ENCODE data around the gene PTPRT.

Gene PTPRT

GRCh38 chr20:42336576-42336975 is 853.1 kb downstream of the PTPRT start:
- H3K27ac ChIP-seq (ENCODE audit: low read length, poor library complexity, severe bottlenecking), result no peak overlapping the region
- no peaks in the 10 kb centered on the region for H3K4me1 ChIP-seq (ENCODE audit: control insufficient read depth, insufficient read depth, low read depth, low read length)
- no peak overlapping the region for H3K9ac ChIP-seq (ENCODE audit: low read length)
- H2BK5ac ChIP-seq (ENCODE audit: low read depth, low read length, poor library complexity, severe bottlenecking), result no peak overlapping the region
- H3K14ac ChIP-seq (ENCODE audit: low read length in 2 of 2), result no peak overlapping the region
- H3K79me1 ChIP-seq (replicated peaks; ENCODE audit: low read length, poor library complexity, severe bottlenecking), result no peaks in the 10 kb centered on the region
- H3K4ac ChIP-seq (ENCODE audit: low read depth in 1 of 2, low read length in 2 of 2), result no peak overlapping the region
- no peak overlapping the region for H2BK12ac ChIP-seq (ENCODE audit: low read length in 2 of 2)
- H2AK5ac ChIP-seq (ENCODE audit: low read length, severe bottlenecking), result no peak overlapping the region
- H3K36me3 ChIP-seq (ENCODE audit: control insufficient read depth in 1 of 2, insufficient read depth in 2 of 2, low read depth in 1 of 2, low read length in 2 of 2), result no peaks in the 10 kb centered on the region
- H3K23ac ChIP-seq (ENCODE audit: low read length in 2 of 2), result no peak overlapping the region
- H3K18ac ChIP-seq (ENCODE audit: low read depth in 1 of 2, low read length in 2 of 2), result no peak overlapping the region
- no peak overlapping the region for H3K4me2 ChIP-seq (ENCODE audit: low read length, poor library complexity, severe bottlenecking)
- H3K9me3 ChIP-seq (ENCODE audit: control insufficient read depth, low read length), result no peaks in the 10 kb centered on the region
- no peak overlapping the region for H2BK15ac ChIP-seq (ENCODE audit: low read depth, poor library complexity, severe bottlenecking)
- H4K91ac ChIP-seq (ENCODE audit: low read length), result no peak overlapping the region
- H3K27me3 ChIP-seq (ENCODE audit: control insufficient read depth in 1 of 2, insufficient read depth in 1 of 2, low read length in 2 of 2), result no peaks in the 10 kb centered on the region
- WGBS, result no CpG with 5 or more reads among the region's 1 CpG
- H2BK120ac ChIP-seq (ENCODE audit: low read depth, low read length), result no peak overlapping the region
- H3K4me3 ChIP-seq (ENCODE audit: insufficient read depth in 1 of 2, low read depth in 1 of 2, low read length in 2 of 2), result no peak overlapping the region
- H2AFZ ChIP-seq (ENCODE audit: low read depth, low read length), result no peak overlapping the region
- DNase-seq, result no peak
- no peak overlapping the region for H4K8ac ChIP-seq (ENCODE audit: low read length)

DNA sequence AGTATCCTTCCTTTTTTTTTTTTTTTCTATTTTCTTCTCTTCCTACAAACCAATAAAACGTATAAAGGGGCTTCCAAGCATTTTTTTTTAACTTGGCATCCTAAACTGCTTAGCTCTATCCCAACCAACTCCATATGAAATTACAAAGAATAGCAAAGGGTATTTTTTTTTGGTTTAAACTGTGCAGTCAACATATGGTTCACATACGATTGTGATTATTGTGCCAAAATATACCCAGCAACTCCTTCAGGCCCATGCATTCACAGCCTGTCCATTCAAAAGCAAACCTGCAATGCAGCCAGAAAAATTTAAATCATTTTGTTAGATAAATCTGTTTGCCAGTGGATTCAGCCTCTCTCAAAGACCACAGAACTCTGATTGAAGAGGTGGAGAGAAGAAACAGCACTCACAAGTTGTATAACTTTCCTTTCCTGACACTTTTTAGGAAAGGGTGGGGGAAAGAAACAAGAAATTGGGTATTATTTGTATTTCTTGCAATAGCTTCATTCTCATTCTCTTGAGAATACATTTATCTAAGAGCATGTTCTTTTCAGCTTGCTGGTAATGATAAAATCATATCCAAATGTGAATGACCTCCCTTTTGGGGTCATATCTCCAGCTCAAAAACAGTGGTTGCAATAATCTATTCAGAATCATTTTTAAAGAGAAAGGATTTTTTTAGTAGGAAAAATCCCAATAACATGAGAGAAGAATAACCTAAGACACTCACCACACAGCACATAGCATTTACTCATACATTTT is 870.3 kb downstream of the PTPRT start:
- H2AK5ac ChIP-seq (ENCODE audit: low read length, severe bottlenecking), result no peak overlapping the region
- H2BK5ac ChIP-seq (ENCODE audit: low read depth, low read length, poor library complexity, severe bottlenecking), result no peak overlapping the region
- H3K79me1 ChIP-seq (replicated peaks; ENCODE audit: low read length, poor library complexity, severe bottlenecking), result no peaks in the 10 kb centered on the region
- no peak overlapping the region for H2BK12ac ChIP-seq (ENCODE audit: low read length in 2 of 2)
- H3K4me3 ChIP-seq (ENCODE audit: insufficient read depth in 1 of 2, low read depth in 1 of 2, low read length in 2 of 2), result no peak overlapping the region
- no peaks in the 10 kb centered on the region for H3K9me3 ChIP-seq (ENCODE audit: control insufficient read depth, low read length)
- H3K27ac ChIP-seq (ENCODE audit: low read length, poor library complexity, severe bottlenecking), result no peak overlapping the region
- H2AFZ ChIP-seq (ENCODE audit: low read depth, low read length), result no peak overlapping the region
- H3K18ac ChIP-seq (ENCODE audit: low read depth in 1 of 2, low read length in 2 of 2), result no peak overlapping the region
- WGBS, result 13% methylated on average over 1 of the region's 2 CpGs
- H3K23ac ChIP-seq (ENCODE audit: low read length in 2 of 2), result no peak overlapping the region
- no peak overlapping the region for H3K14ac ChIP-seq (ENCODE audit: low read length in 2 of 2)
- H3K4ac ChIP-seq (ENCODE audit: low read depth in 1 of 2, low read length in 2 of 2), result no peak overlapping the region
- no peak overlapping the region for H3K9ac ChIP-seq (ENCODE audit: low read length)
- H3K27me3 ChIP-seq (ENCODE audit: control insufficient read depth in 1 of 2, insufficient read depth in 1 of 2, low read length in 2 of 2), result no peaks in the 10 kb centered on the region
- no peak overlapping the region for H2BK120ac ChIP-seq (ENCODE audit: low read depth, low read length)
- H3K4me1 ChIP-seq (ENCODE audit: control insufficient read depth, insufficient read depth, low read depth, low read length), result no peaks in the 10 kb centered on the region
- H3K36me3 ChIP-seq (ENCODE audit: control insufficient read depth in 1 of 2, insufficient read depth in 2 of 2, low read depth in 1 of 2, low read length in 2 of 2), result no peaks in the 10 kb centered on the region
- H2BK15ac ChIP-seq (ENCODE audit: low read depth, poor library complexity, severe bottlenecking), result no peak overlapping the region
- no peak overlapping the region for H4K91ac ChIP-seq (ENCODE audit: low read length)
- no peak for DNase-seq
- no peak overlapping the region for H4K8ac ChIP-seq (ENCODE audit: low read length)
- H3K4me2 ChIP-seq (ENCODE audit: low read length, poor library complexity, severe bottlenecking), result no peak overlapping the region

- Histone ChIP-seq H3K4me1 (ENCODE audit: control insufficient read depth, insufficient read depth, low read depth, low read length) (no peaks in the 10 kb centered on the region), H4K8ac (ENCODE audit: low read length) (no peak overlapping the region), H3K23ac (ENCODE audit: low read length in 2 of 2) (no peak overlapping the region), H3K79me1 (replicated peaks; ENCODE audit: low read length, poor library complexity, severe bottlenecking) (no peaks in the 10 kb centered on the region), H3K27me3 (ENCODE audit: control insufficient read depth in 1 of 2, insufficient read depth in 1 of 2, low read length in 2 of 2) (no peaks in the 10 kb centered on the region), H2BK12ac (ENCODE audit: low read length in 2 of 2) (no peak overlapping the region), H2BK15ac (ENCODE audit: low read depth, poor library complexity, severe bottlenecking) (no peak overlapping the region), H3K36me3 (ENCODE audit: control insufficient read depth in 1 of 2, insufficient read depth in 2 of 2, low read depth in 1 of 2, low read length in 2 of 2) (no peaks in the 10 kb centered on the region), H3K14ac (ENCODE audit: low read length in 2 of 2) (no peak overlapping the region), H2AFZ (ENCODE audit: low read depth, low read length) (no peak overlapping the region), H3K9ac (ENCODE audit: low read length) (no peak overlapping the region), H3K9me3 (ENCODE audit: control insufficient read depth, low read length) (no peaks in the 10 kb centered on the region), H3K18ac (ENCODE audit: low read depth in 1 of 2, low read length in 2 of 2) (no peak overlapping the region), H3K4me3 (ENCODE audit: insufficient read depth in 1 of 2, low read depth in 1 of 2, low read length in 2 of 2) (no peak overlapping the region), H2BK120ac (ENCODE audit: low read depth, low read length) (no peak overlapping the region), H2BK5ac (ENCODE audit: low read depth, low read length, poor library complexity, severe bottlenecking) (no peak overlapping the region), H3K27ac (ENCODE audit: low read length, poor library complexity, severe bottlenecking) (no peak overlapping the region), H2AK5ac (ENCODE audit: low read length, severe bottlenecking) (no peak overlapping the region), H4K91ac (ENCODE audit: low read length) (no peak overlapping the region), H3K4me2 (ENCODE audit: low read length, poor library complexity, severe bottlenecking) (no peak overlapping the region), H3K4ac (ENCODE audit: low read depth in 1 of 2, low read length in 2 of 2) (no peak overlapping the region)
- 59% methylated on average over 3 of the region's 3 CpGs for WGBS
- no peak for DNase-seq
Observed at GRCh38 chr20:42313704-42314103, 876.0 kb downstream of the PTPRT start.

DNA sequence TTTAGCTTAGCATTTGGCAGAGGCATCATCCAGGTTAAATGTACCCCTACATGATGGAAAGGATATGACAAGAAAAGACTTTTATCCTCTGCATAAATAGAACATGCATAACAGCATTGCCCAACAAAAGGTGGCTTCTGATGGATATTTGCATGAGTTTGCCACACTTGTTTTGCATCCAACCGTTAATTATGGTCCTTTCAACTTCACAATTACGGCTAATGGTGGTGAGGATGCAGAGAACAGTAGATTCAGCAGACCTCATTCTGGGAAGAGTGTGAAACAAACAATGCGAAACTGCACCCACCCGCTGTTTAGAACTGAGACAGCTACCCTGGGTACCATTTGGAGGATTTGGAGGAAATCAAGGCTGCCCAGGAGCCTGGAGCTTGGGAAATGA is 880.7 kb downstream of the PTPRT start:
- H2AFZ ChIP-seq (ENCODE audit: low read depth, low read length), result no peak overlapping the region
- no peak overlapping the region for H2BK15ac ChIP-seq (ENCODE audit: low read depth, poor library complexity, severe bottlenecking)
- no peak overlapping the region for H3K4ac ChIP-seq (ENCODE audit: low read depth in 1 of 2, low read length in 2 of 2)
- no peaks in the 10 kb centered on the region for H3K4me1 ChIP-seq (ENCODE audit: control insufficient read depth, insufficient read depth, low read depth, low read length)
- no peak overlapping the region for H4K8ac ChIP-seq (ENCODE audit: low read length)
- H3K18ac ChIP-seq (ENCODE audit: low read depth in 1 of 2, low read length in 2 of 2), result no peak overlapping the region
- no peak overlapping the region for H4K91ac ChIP-seq (ENCODE audit: low read length)
- H3K27ac ChIP-seq (ENCODE audit: low read length, poor library complexity, severe bottlenecking), result no peak overlapping the region
- no peak for DNase-seq
- no peaks in the 10 kb centered on the region for H3K79me1 ChIP-seq (replicated peaks; ENCODE audit: low read length, poor library complexity, severe bottlenecking)
- no peak overlapping the region for H3K14ac ChIP-seq (ENCODE audit: low read length in 2 of 2)
- H3K27me3 ChIP-seq (ENCODE audit: control insufficient read depth in 1 of 2, insufficient read depth in 1 of 2, low read length in 2 of 2), result no peaks in the 10 kb centered on the region
- no peaks in the 10 kb centered on the region for H3K9me3 ChIP-seq (ENCODE audit: control insufficient read depth, low read length)
- H2BK12ac ChIP-seq (ENCODE audit: low read length in 2 of 2), result no peak overlapping the region
- no peak overlapping the region for H2AK5ac ChIP-seq (ENCODE audit: low read length, severe bottlenecking)
- no peak overlapping the region for H2BK5ac ChIP-seq (ENCODE audit: low read depth, low read length, poor library complexity, severe bottlenecking)
- H3K9ac ChIP-seq (ENCODE audit: low read length), result no peak overlapping the region
- H3K4me3 ChIP-seq (ENCODE audit: insufficient read depth in 1 of 2, low read depth in 1 of 2, low read length in 2 of 2), result no peak overlapping the region
- WGBS, result 62% methylated on average over 4 of the region's 4 CpGs
- H3K36me3 ChIP-seq (ENCODE audit: control insufficient read depth in 1 of 2, insufficient read depth in 2 of 2, low read depth in 1 of 2, low read length in 2 of 2), result no peaks in the 10 kb centered on the region
- no peak overlapping the region for H2BK120ac ChIP-seq (ENCODE audit: low read depth, low read length)
- H3K23ac ChIP-seq (ENCODE audit: low read length in 2 of 2), result no peak overlapping the region
- H3K4me2 ChIP-seq (ENCODE audit: low read length, poor library complexity, severe bottlenecking), result no peak overlapping the region
